Measurements from ENCODE around the gene GALNT1.
"Not testable (repeated sequence)": the region's sequence is repeated elsewhere in the genome, so short reads cannot be mapped to it uniquely, and the experiment has no call there.

GALNT1 gene

DNA sequence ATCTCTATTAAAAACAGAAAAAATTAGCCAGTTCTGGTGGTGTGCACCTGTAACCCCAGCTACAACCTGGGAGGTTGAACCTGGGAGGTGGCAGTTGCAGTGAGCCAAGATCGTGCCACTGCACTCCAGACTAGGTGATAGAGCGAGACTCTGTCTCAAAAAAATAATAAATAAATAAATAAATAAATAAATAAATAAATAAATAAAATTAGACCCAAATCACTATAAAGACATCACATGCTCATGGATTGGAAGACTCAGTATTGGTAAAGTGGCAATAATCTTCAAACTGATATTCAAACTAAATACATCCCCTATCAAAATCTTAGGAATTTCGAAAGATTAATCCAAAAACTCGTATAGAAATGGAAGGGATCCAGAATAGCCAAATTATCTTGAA lies 15.5 kb upstream of the GALNT1 start:
- TF ChIP-seq, protein P1, sequence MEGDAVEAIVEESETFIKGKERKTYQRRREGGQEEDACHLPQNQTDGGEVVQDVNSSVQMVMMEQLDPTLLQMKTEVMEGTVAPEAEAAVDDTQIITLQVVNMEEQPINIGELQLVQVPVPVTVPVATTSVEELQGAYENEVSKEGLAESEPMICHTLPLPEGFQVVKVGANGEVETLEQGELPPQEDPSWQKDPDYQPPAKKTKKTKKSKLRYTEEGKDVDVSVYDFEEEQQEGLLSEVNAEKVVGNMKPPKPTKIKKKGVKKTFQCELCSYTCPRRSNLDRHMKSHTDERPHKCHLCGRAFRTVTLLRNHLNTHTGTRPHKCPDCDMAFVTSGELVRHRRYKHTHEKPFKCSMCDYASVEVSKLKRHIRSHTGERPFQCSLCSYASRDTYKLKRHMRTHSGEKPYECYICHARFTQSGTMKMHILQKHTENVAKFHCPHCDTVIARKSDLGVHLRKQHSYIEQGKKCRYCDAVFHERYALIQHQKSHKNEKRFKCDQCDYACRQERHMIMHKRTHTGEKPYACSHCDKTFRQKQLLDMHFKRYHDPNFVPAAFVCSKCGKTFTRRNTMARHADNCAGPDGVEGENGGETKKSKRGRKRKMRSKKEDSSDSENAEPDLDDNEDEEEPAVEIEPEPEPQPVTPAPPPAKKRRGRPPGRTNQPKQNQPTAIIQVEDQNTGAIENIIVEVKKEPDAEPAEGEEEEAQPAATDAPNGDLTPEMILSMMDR (IDR thresholded peaks at IDR 0.05; ENCODE audit: poor library complexity, severe bottlenecking), result no peak

DNA sequence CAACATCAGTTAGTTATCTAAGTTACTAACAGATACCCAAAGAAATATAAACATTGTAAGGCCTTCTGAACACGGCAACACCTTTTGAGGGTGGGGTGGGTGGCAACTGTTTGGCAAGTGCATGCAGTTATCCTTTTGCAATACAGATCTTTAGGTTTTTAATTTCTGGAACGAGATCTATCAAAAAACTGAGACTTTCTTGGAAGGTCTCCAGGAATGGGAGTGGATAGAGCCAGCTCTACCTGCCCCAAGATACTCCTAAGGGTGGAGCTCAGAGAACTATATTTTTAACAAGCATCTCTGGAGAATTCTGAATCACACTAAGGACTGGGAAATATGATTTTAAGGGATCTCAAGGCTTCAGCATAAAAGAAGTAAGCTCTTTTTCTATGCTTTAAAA lies 11.4 kb upstream of the GALNT1 start:
- Histone ChIP-seq H3K4me3 (ENCODE audit: severe bottlenecking) (no peak overlapping the region), H3K9me3 (ENCODE audit: severe bottlenecking) (no peaks in the 10 kb centered on the region), H3K36me3 (ENCODE audit: low read depth) (no peaks in the 10 kb centered on the region), H3K4me1 (ENCODE audit: insufficient read depth, poor library complexity, severe bottlenecking) (no peaks in the 10 kb centered on the region), H3K27me3 (ENCODE audit: insufficient read depth, poor library complexity, severe bottlenecking) (no peaks in the 10 kb centered on the region), H3K27ac (ENCODE audit: poor library complexity, severe bottlenecking) (no peak overlapping the region)
- DNase-seq (ENCODE audit: low spot score) (no peak), ATAC-seq (ENCODE audit: low read depth) (no peak; the same call in 2 of the 3 replicates)
- TF ChIP-seq, protein P1 (IDR thresholded peaks at IDR 0.05; ENCODE audit: poor library complexity, severe bottlenecking), result no peak

More for the DNA sequence above, 15.5 kb upstream of the GALNT1 start:
- H3K27ac ChIP-seq (ENCODE audit: poor library complexity, severe bottlenecking), result no peak overlapping the region
- no peaks in the 10 kb centered on the region for H3K27me3 ChIP-seq (ENCODE audit: insufficient read depth, poor library complexity, severe bottlenecking)
- ATAC-seq (ENCODE audit: low read depth), result no peak
- DNase-seq (ENCODE audit: low spot score), result no peak
- no peaks in the 10 kb centered on the region for H3K36me3 ChIP-seq (ENCODE audit: low read depth)
- H3K4me3 ChIP-seq (ENCODE audit: severe bottlenecking), result no peak overlapping the region
- no peaks in the 10 kb centered on the region for H3K4me1 ChIP-seq (ENCODE audit: insufficient read depth, poor library complexity, severe bottlenecking)
- no peaks in the 10 kb centered on the region for H3K9me3 ChIP-seq (ENCODE audit: severe bottlenecking)

DNA sequence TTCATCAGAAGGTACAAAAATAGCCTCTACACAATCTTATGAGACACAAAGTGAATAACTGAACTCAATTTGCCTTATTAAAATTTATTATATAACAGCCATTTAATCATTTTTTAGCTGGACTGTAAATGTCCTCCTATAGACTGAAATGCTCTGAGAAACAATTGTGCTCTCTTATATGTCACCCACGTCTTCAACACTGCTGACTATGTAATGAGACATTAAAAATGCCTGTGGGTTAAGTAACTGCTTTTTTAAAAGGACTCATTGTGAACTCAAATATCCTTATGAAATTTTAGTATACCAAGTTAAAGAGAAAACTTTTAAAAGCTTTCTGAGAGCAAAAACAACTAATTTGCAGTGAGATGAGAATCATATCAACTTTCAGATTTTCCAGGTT lies 10.4 kb upstream of the GALNT1 start:
- H3K4me1 ChIP-seq (ENCODE audit: insufficient read depth, poor library complexity, severe bottlenecking), result no peaks in the 10 kb centered on the region
- DNase-seq (ENCODE audit: low spot score), result no peak
- TF ChIP-seq, protein P1 (IDR thresholded peaks at IDR 0.05; ENCODE audit: poor library complexity, severe bottlenecking), result no peak
- no peak for ATAC-seq (ENCODE audit: low read depth)
- H3K36me3 ChIP-seq (ENCODE audit: low read depth), result no peaks in the 10 kb centered on the region
- no peaks in the 10 kb centered on the region for H3K9me3 ChIP-seq (ENCODE audit: severe bottlenecking)
- no peak overlapping the region for H3K4me3 ChIP-seq (ENCODE audit: severe bottlenecking)
- no peak overlapping the region for H3K27ac ChIP-seq (ENCODE audit: poor library complexity, severe bottlenecking)
- no peaks in the 10 kb centered on the region for H3K27me3 ChIP-seq (ENCODE audit: insufficient read depth, poor library complexity, severe bottlenecking)

- TF ChIP-seq, protein P1 (IDR thresholded peaks at IDR 0.05; ENCODE audit: poor library complexity, severe bottlenecking), result no peak
- Histone ChIP-seq H3K36me3 (ENCODE audit: low read depth) (no peaks in the 10 kb centered on the region), H3K27ac (ENCODE audit: poor library complexity, severe bottlenecking) (no peak overlapping the region), H3K4me3 (ENCODE audit: severe bottlenecking) (no peak overlapping the region), H3K9me3 (ENCODE audit: severe bottlenecking) (no peaks in the 10 kb centered on the region), H3K4me1 (ENCODE audit: insufficient read depth, poor library complexity, severe bottlenecking) (no peaks in the 10 kb centered on the region), H3K27me3 (ENCODE audit: insufficient read depth, poor library complexity, severe bottlenecking) (no peaks in the 10 kb centered on the region)
- no peak for ATAC-seq (ENCODE audit: low read depth)
- no peak for DNase-seq (ENCODE audit: low spot score)
Observed at GRCh38 chr18:35572644-35573043, 8.9 kb upstream of the GALNT1 start.

DNA sequence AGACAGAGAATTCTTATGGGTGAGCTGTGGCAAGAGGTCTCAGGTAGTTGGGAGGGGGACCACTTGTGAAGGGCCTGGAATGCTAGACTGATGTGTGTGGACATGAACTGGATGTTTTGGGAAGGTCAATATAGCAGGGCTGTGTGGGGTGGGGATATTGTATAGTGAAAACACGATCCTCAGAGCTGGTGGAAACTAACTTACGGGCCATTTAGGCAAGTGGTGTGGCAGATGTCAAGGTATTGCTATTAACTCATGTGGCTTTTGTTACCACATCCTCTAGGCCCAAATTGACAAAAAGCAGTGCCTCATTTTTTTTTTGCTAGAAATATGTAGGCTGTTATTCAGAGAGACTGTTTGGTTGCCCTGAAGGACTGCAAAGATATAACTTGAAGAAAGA lies 8.0 kb upstream of the GALNT1 start:
- Histone ChIP-seq H3K9me3 (ENCODE audit: severe bottlenecking) (no peaks in the 10 kb centered on the region), H3K27ac (ENCODE audit: poor library complexity, severe bottlenecking) (no peak overlapping the region), H3K4me1 (ENCODE audit: insufficient read depth, poor library complexity, severe bottlenecking) (no peaks in the 10 kb centered on the region), H3K36me3 (ENCODE audit: low read depth) (no peaks in the 10 kb centered on the region), H3K4me3 (ENCODE audit: severe bottlenecking) (no peak overlapping the region), H3K27me3 (ENCODE audit: insufficient read depth, poor library complexity, severe bottlenecking) (no peaks in the 10 kb centered on the region)
- DNase-seq (ENCODE audit: low spot score), result no peak
- no peak for ATAC-seq (ENCODE audit: low read depth)
- TF ChIP-seq, protein P1 (IDR thresholded peaks at IDR 0.05; ENCODE audit: poor library complexity, severe bottlenecking), result no peak

DNA sequence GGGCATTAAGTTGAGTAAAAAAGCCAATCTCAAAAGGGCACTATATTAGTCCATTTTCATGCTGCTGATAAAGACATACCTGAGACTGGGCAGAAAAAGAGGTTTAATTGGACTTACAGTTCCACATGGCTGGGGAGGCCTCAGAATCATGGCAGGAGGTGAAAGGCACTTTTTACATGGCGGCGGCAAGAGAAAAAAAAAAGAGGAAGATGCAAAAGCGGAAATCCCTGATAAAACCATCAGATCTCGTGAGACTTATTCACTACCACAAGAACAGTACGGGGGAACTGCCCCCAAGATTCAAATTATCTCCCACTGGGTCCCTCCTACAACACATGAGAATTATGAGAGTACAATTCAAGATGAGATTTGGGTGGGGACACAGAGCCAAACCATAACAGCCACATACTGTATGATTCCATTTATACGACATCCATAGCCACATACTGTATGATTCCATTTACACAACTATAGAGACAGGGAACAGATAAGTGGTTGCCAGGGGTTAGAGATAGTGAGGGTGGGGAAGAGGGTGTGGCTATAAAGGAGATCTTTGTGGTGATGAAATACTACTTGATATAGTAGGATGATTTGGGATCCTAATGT lies 5.2 kb upstream of the GALNT1 start:
- DNase-seq (ENCODE audit: low spot score); ATAC-seq (ENCODE audit: low read depth); H3K36me3 ChIP-seq (ENCODE audit: low read depth); H3K4me3 ChIP-seq (ENCODE audit: severe bottlenecking); H3K27ac ChIP-seq (ENCODE audit: poor library complexity, severe bottlenecking); H3K27me3 ChIP-seq (ENCODE audit: insufficient read depth, poor library complexity, severe bottlenecking); H3K4me1 ChIP-seq (ENCODE audit: insufficient read depth, poor library complexity, severe bottlenecking); H3K9me3 ChIP-seq (ENCODE audit: severe bottlenecking): not testable (repeated sequence)

Measured in RWPE2 (cell line).